HepG2 (cell line): ENCODE data around the gene DPYD.

Experiments
- EP300 ChIP-seq, 3 experiments: sonication (generic) in 1 of 3; formaldehyde crosslinking in 1 of 3; IDR thresholded peaks; 2 replicates each; pipeline versions ENCODE4 v1.5.1 to v1.6.1; 2011 to 2020; ENCODE audit warnings: low read depth in 2 of 3, low read length in 2 of 3, borderline replicate concordance in 1 of 3, improper control_type of control experiment in 1 of 3, mild to moderate bottlenecking in 1 of 3, missing genetic modification reagents in 1 of 3, moderate library complexity in 1 of 3
- JUND ChIP-seq: sonication (generic); formaldehyde crosslinking; IDR thresholded peaks from 2 replicates; pipeline ENCODE4 v1.8.0; 2022; ENCODE audit warnings: mild to moderate bottlenecking, missing genetic modification reagents
- MXI1 ChIP-seq: IDR thresholded peaks from 3 replicates; pipeline ENCODE4 v1.6.1; 2012; ENCODE audit warnings: low read depth, low read length, inconsistent platforms, borderline replicate concordance
- NFYB ChIP-seq: sonication (generic); formaldehyde crosslinking; IDR thresholded peaks from 2 replicates; pipeline ENCODE4 v1.4.0; 2020; ENCODE audit warnings: missing genetic modification reagents
- PPARG ChIP-seq: conservative IDR thresholded peaks from 2 replicates; pipeline ENCODE4 v1.6.1; 2016; ENCODE audit warnings: missing biosample characterization, missing genetic modification reagents
- SAFB2 ChIP-seq: sonication (generic); formaldehyde crosslinking; IDR thresholded peaks from 2 replicates; pipeline ENCODE4 v1.5.1; 2020; ENCODE audit warnings: missing genetic modification reagents, low read depth, mild to moderate bottlenecking, borderline replicate concordance
- SETDB1 ChIP-seq: sonication (generic); formaldehyde crosslinking; IDR thresholded peaks from 2 replicates; pipeline ENCODE4 v1.5.1; 2020; ENCODE audit warnings: missing genetic modification reagents, mild to moderate bottlenecking, borderline replicate concordance
- SMC3 ChIP-seq: IDR thresholded peaks from 2 replicates; pipeline ENCODE4 v1.6.1; 2011; ENCODE audit warnings: low read length, improper control_type of control experiment
- YY1 ChIP-seq: IDR thresholded peaks from 2 replicates; pipeline ENCODE4 v1.6.1; 2011; ENCODE audit warnings: low read length, low read depth, moderate library complexity, mild to moderate bottlenecking; ENCODE audit not compliant: insufficient read depth, insufficient replicate concordance
- ZNF12 ChIP-seq: sonication (generic); formaldehyde crosslinking; IDR thresholded peaks from 2 replicates; pipeline ENCODE4 v1.5.0; 2020; ENCODE audit warnings: missing genetic modification reagents
- ZNF205 ChIP-seq: IDR thresholded peaks from 2 replicates; pipeline ENCODE4 v1.6.1; 2018; ENCODE audit warnings: missing biosample characterization, missing genetic modification reagents
- ZNF749 ChIP-seq: sonication (generic); formaldehyde crosslinking; IDR thresholded peaks from 2 replicates; pipeline ENCODE4 v1.8.0; 2022; ENCODE audit warnings: mild to moderate bottlenecking, missing genetic modification reagents, moderate library complexity, borderline replicate concordance
- TF ChIP-seq, protein P1 (sequence below): sonication (generic); formaldehyde crosslinking; IDR thresholded peaks from 2 replicates; pipeline ENCODE4 v1.5.0; 2020; ENCODE audit warnings: mild to moderate bottlenecking, missing genetic modification reagents, moderate library complexity
- TF ChIP-seq, protein P2 (sequence below), 2 experiments: IDR thresholded peaks; 2 replicates each; pipeline ENCODE4 v1.6.1; 2011 to 2012; ENCODE audit warnings: low read length in 2 of 2, borderline replicate concordance in 1 of 2, low read depth in 1 of 2, mild to moderate bottlenecking in 1 of 2, moderate library complexity in 1 of 2

DNA sequence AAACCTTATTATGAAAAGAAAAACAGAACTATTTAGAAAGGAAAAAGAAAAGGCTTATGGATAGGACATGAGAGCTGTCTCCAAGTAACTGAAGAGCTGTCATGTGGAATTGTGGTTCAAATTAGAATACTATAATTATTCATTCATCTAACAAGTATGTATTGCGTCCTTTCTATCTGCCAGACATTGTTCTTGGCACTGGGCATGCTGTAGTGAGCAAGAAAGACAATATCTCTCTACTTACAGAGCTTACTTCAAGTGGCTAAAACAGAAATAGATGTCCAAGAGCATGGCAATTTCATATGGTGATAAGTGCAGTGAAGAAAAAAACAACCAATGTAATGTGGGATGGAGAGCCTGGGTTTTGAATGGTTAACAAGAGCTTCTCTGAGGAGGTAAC is 413.0 kb downstream of the DPYD start:
- no peak for TF ChIP-seq ZNF749 (CRISPR knock-in tag)
- TF ChIP-seq, protein P1, sequence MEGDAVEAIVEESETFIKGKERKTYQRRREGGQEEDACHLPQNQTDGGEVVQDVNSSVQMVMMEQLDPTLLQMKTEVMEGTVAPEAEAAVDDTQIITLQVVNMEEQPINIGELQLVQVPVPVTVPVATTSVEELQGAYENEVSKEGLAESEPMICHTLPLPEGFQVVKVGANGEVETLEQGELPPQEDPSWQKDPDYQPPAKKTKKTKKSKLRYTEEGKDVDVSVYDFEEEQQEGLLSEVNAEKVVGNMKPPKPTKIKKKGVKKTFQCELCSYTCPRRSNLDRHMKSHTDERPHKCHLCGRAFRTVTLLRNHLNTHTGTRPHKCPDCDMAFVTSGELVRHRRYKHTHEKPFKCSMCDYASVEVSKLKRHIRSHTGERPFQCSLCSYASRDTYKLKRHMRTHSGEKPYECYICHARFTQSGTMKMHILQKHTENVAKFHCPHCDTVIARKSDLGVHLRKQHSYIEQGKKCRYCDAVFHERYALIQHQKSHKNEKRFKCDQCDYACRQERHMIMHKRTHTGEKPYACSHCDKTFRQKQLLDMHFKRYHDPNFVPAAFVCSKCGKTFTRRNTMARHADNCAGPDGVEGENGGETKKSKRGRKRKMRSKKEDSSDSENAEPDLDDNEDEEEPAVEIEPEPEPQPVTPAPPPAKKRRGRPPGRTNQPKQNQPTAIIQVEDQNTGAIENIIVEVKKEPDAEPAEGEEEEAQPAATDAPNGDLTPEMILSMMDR = no peak
- TF ChIP-seq SAFB2 (CRISPR knock-in tag) = no peak
- TF ChIP-seq, protein P2, sequence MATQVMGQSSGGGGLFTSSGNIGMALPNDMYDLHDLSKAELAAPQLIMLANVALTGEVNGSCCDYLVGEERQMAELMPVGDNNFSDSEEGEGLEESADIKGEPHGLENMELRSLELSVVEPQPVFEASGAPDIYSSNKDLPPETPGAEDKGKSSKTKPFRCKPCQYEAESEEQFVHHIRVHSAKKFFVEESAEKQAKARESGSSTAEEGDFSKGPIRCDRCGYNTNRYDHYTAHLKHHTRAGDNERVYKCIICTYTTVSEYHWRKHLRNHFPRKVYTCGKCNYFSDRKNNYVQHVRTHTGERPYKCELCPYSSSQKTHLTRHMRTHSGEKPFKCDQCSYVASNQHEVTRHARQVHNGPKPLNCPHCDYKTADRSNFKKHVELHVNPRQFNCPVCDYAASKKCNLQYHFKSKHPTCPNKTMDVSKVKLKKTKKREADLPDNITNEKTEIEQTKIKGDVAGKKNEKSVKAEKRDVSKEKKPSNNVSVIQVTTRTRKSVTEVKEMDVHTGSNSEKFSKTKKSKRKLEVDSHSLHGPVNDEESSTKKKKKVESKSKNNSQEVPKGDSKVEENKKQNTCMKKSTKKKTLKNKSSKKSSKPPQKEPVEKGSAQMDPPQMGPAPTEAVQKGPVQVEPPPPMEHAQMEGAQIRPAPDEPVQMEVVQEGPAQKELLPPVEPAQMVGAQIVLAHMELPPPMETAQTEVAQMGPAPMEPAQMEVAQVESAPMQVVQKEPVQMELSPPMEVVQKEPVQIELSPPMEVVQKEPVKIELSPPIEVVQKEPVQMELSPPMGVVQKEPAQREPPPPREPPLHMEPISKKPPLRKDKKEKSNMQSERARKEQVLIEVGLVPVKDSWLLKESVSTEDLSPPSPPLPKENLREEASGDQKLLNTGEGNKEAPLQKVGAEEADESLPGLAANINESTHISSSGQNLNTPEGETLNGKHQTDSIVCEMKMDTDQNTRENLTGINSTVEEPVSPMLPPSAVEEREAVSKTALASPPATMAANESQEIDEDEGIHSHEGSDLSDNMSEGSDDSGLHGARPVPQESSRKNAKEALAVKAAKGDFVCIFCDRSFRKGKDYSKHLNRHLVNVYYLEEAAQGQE (IDR thresholded peaks at IDR 0.05; ENCODE audit: borderline replicate concordance in 1 of 2, low read depth in 1 of 2, low read length in 2 of 2) = no peak
- no peak for TF ChIP-seq NFYB (CRISPR knock-in tag)
- no peak for TF ChIP-seq EP300 (IDR thresholded peaks at IDR 0.05; ENCODE audit: low read depth in 2 of 2, low read length in 2 of 2)
- no peak for TF ChIP-seq EP300 (CRISPR knock-in tag; IDR thresholded peaks at IDR 0.05; ENCODE audit: borderline replicate concordance)
- no peak for TF ChIP-seq JUND (CRISPR knock-in tag)
- no peak for TF ChIP-seq MXI1
- no peak for TF ChIP-seq ZNF205 (CRISPR knock-in tag)
- TF ChIP-seq ZNF12 (CRISPR knock-in tag) = no peak
- no peak for TF ChIP-seq YY1
- TF ChIP-seq SMC3 = no peak
- TF ChIP-seq SETDB1 (CRISPR knock-in tag) = no peak
- TF ChIP-seq PPARG (CRISPR knock-in tag) = no peak
